ENCODE measurements around the gene GPA33.

The GPA33 gene

GRCh38 chr1:167083871-167084270 lies 6.3 kb downstream of the GPA33 start:
- DNase-seq, result no peak

DNA sequence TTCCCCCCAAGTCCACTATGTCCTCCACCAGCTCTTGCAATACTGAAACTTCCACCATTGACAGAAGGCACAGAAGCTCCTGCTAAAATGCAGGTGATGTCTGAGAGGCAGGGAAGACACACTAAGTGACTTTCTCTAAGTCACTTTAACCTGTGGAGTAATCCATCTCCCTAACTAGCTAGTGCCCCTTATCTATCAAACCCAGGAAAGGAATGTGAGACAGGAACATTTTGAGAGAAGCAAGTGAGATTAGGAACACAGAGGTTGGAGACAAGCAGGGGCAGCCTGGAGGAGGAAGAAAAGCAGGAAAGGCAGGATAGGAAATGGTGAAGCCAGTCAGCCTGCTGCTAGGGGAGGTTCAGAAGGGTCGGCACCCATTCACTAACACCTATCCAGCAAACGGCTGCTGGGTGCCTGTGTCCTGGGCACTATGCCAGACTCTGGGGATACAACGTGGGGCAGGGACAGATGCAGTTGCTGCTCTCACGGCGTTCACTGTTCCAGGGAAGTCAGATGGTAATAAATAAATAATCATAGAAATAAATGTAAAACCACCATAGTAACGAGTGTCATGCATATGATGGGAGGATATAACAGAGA lies 7.0 kb downstream of the GPA33 start:
- peak; percentile 87 for DNase-seq

- no peak for DNase-seq
These were observed 7.6 kb downstream of the GPA33 start for GRCh38 chr1:167082511-167083027.

DNA sequence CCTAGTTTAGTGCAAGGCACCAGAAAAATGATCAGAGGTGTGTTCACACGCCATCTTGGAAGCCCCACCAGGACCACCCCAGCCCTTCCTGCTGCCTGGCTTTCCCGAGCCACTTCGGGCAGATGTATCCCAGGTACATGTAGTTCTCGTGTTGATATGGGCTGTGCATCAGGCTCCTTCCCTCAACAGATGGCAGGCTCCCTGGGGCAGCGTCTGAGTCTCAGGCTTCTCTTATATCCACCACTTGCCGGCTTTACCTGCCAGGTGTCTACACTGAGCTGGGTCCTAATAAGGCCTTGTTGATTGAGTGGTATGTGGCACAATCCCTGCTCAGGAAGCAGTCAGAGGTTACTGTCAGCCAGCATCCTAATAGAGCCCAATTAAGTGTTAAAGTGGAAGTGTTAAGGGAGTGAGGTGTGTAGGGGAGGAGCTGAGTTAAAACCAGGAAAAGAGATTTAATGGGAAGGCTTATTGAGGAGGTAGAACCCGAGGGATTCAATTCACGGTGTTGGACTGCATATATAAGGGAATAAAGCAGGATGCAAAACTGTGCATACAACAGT lies 8.5 kb downstream of the GPA33 start:
- no peak for DNase-seq

DNA sequence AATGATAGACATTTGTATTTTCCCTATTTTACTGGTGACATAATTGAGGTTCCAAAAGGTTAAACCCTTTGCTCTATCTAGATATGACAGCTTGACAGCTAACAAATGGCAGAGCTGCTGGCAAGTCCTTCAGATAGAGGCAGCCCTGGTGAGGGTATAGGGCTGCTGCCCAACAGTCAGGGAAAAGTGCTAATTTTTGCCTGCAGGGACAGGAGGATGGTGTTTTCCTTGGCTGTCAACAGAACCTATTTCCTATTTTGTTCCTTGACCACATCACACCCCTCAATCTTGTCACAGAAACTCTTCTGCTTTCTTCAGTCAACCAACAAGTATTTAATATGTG lies 12.3 kb downstream of the GPA33 start:
- no peak for DNase-seq

GRCh38 chr1:167077128-167077867 lies 12.9 kb downstream of the GPA33 start:
- DNase-seq, result no peak

DNA sequence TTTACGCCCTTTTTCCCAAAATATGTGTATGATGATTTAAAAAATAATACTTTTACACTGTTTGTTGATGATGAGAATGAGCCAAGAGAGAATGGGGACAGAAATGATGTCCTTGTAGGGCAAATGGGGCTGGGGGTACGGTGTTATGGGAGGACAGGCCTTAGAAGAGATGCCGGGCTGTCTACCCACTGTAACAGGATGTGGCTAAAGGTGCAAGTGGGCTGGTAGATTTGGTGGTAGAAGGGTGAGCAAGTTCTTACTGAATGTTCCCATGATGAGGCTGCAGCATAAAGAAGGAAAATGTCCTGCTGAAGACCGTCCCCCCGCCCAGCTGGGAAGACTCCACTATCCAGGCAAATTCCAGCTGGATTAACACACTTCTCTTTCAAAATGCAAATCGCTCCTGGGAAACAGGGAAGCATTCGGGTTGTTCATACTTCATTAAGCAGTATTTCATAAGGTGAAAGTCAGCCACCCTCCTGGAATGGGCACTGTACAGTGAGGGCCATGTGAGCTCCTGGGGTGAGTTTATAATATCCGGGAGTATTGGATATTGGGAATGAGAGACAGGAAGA lies 14.0 kb downstream of the GPA33 start:
- no peak for DNase-seq

- no peak for DNase-seq
These were observed 18.9 kb downstream of the GPA33 start for GRCh38 chr1:167071286-167071685.

DNA sequence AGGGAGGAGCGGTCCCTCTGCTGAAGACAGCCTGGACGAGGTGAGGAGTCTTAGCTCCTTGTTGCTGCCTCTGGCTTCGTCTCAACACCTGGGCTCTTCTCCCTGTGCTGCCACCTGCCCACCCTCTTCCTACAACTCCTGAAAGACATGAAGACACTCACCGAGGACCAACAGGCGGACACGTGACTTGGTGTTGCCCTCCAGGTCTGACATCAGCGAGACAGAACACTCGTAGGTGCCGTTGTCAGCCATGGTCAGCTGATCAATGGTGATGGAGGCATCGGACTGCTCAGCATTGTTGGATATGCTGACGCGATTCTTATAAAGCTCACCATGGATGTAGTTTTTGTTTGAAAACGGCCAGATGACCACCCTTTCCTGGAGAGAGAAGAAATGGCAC lies 21.4 kb downstream of the GPA33 start:
- no peak for DNase-seq

DNA sequence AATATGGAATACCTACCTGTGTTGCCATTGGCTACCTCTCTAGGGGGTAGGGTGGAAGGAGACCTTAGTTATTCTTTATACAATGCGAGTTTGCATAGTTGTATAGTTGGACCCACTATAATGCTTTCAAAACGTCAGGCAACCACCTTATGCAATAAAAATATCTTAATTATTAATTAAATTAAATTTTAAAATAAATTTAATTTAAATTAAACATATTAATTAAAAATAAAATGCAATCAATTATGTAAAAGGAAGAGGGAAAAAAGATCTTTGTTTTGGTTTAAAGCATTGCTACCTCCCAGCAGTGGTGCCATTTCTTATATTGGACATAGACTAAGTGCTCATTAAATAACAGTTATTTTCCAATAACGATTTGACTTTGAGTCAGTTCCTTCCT lies 22.3 kb downstream of the GPA33 start:
- DNase-seq, result no peak

DNA sequence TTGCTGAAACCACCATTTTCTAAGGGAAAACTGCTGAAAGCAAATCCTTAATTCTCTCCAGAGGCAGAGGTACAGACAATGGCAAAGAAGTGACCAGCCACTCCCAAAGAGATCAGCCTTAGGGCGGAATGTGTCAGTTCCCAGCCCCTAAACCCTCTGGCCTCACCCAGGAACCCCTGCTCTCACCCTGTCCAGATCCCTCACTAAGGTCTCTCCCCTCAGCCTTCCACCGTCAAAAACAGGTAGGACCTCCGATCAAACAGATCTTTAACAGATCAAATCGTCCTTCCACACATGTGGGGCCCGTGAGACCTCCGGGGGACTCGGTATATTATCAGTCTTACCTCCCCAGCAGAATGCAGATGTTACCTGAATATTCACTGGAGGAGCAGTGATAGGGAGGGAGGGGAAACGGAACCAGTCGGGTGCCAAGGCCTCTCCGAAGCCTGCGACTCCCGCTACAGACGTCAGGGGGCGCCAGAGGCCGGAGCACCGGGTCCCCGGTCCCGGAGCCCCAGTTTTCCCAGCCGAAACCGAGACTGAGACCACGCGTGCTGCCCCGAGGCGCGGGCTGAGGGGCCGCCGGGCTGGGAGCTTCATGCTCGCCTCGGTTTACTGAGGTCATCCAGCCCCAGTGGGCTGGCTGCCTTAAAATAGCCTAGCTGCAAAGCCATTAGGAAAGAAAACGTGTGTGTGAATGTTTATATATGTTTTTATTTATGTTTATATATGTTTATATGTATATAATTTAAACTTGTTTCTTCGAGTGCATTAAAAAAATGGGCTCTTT lies 23.6 kb downstream of the GPA33 start:
- DNase-seq, result peak; percentile 69

- no peak for DNase-seq
These were observed 24.7 kb downstream of the GPA33 start for GRCh38 chr1:167065471-167065870.

GRCh38 chr1:167064621-167065020 lies 25.6 kb downstream of the GPA33 start:
- DNase-seq, result no peak

DNA sequence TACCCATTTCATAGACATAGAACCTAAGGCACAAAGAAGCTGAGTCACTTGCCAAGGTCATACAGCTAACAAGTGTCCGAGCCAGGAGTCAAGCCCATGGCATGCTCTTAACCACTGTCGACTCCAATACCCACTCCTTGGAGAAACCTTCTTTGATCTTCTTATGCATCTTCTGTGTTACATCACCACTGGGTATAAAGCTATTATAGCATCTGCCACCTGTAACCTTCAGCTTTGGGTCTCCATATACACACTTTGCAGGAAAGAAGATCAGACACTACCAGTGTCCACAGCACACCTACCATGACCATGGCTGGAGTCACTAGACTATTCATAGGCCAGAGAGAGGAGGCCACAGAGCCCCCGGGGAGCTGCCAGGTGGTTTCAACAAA lies 29.1 kb downstream of the GPA33 start:
- no peak for DNase-seq

DNA sequence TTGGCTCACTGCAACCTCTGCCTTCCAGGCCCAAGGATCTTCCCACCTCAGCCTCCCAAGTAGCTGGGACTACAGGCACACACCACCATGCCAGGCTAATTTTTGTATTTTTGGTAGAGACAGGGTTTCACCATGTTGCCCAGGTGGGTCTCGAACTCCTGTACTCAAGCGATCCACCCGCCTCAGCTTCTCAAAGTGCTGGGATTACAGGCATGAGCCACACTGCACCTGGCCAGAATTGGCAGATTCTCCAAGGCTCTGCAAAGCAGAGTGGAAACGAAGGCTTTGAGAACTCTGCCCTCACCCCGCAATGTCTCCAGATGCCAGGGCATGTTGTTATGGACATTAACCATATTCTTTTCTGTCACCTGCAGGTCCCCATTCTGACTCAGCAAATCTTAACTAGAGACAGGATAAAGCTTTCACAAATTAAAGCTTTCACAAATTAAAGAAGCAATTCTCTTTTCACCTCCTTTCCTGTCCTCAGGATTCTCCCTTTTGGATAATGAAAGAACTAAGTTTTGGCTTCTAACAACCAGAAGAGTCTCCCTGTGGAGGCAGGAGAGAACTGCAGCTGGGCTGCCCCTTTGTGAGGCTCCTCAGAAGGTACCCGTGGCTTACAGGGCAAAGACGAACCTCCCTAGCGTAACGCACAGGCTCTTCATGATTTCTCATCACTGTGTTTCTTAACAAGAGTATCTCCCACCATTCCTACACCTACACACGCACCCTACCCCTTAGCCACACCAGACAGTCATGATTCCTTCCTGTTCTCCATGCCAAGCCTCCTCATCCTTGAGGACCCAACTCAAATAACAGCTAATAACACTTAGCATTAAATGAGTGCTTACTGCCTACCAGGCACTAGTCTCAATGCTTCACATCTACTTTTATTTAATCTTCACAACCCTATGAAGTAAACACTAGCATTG lies 29.8 kb downstream of the GPA33 start:
- DNase-seq, result no peak

DNA sequence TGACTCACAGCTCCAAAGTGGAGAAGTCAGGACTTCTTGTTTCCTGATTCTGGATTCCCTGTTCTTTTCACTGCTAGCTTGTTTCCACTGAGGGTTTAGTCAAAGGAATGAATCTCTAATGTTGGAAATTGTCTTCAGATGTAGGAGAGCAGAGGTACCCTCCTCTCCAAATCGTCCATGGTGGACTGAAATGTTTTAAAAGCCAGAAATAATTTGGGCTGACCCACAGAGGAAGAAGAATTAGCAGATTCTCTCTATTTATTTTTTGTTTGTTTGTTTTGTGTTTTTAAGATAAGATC lies 30.4 kb downstream of the GPA33 start:
- DNase-seq, result no peak

DNA sequence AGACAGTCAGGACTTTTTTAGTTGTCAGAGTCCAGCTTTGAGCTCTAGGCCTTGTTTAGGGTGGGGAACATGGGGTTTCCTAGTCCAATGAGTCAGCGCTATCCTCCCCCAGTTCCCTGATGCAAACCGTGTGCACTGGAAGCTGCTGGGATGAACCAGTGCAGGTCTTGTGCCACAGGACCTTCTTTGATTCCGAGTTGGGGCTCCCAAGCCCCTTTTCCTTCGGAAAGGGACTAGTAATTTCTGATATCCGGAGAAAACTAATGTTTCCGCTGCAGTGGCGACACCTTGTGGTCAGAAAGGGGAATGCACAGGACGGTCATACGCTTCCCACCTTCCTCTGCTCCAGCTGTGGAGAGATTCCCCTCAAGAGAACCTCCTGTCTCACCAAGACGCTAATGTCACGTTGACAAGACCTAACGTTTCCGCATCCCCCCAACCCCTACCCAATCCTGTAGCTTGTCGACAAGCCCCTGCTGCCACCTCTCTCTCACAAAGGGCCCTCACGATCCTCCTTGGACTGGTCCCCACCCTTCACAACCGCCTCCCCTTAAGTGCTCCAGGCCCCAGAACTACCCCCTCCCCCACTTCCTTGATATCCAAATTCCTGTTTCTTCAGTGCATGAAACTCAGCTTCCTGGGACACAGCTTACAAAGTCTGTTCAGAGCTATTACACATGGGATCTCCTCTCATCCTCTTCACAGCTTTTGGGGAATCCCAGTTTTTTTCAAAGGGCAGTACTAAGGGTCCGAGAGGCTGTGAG lies 30.9 kb downstream of the GPA33 start:
- peak; percentile 61 for DNase-seq

- DNase-seq, result peak; percentile 93
These were observed 32.9 kb downstream of the GPA33 start for GRCh38 chr1:167057241-167057688.

DNA sequence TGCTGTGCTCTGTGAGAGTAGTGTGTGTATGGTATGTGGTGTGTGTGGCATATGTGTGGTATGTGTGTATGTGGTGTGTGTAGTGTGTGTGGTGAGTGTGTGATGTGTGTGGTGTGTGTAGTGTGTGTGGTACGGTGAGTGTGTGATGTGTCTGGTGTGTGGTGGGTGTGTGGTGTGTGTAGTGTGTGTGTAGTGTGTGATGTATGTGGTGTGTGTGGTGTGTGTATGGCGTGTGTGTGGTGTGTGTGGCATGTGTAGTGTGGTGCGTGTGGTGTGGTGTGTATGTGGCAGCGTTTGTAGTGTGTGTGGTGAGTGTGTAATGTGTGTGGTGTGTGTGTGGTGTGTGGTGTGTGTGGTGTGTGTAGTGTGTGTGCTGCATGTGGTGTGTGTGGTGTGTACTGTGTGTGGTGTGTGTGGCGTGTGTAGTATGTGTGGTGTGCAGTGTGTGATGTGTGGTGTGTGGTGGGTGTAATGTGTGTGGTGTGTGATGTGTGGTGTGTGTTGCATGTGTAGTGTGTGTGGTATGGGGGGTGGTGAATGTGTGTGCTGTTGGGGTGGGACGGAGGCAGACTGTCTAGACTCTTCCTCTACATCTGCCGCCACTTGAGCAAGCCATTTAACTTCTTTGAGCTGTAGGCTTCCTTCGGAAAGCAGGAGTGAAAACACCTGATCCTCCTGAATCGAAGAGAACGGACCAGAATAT lies 33.5 kb downstream of the GPA33 start:
- peak; percentile 93 for DNase-seq

GRCh38 chr1:167054946-167055630 lies 35.1 kb downstream of the GPA33 start:
- DNase-seq, result no peak

Data from NCI-H1105 treated with DMSO at 0.1 percent for 48 hours (cell line).